Measurements from ENCODE around the gene CBLN2. TPM values are rescaled to one million over a fixed set of nuclear protein-coding genes. Genes with fewer than 3 reads are reported as not detected.

The CBLN2 gene
- total and polyA plus RNA-seq, 2 of the 13 experiments (the other 11 are each of a cell fraction or from before 2014, with no cell fraction given) = not detected

DNA sequence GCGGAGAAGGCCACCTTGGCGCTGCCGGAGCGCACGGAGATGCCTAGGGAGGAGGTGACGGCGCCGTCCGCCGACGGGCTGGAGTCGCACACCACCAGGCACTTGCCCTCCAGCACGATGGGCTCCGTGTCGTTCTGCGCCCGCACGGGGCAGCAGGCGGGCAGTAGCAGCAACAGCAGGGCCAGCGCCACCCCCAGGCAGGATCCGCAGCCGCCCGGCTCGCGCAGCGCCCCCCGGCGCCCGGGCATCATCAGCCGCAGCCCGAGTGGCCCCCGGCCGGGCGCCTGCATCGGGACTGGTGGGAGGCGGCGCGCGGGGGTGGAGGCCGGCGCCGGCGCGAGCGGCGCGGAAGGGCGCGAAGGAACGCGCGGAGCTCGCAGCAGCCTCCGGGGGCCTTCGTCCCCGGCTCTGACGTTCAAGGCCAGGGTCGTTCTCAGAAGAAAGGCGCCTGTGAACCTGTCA, 2.2 kb downstream of the CBLN2 start:
- ATAC-seq (peak; percentile 17; the same call in 1 of the 3 replicates), DNase-seq (ENCODE audit: low spot score) (no peak), FAIRE-seq (no peak)
- H3K27me3 ChIP-seq (ENCODE audit: control insufficient read depth in 1 of 2, insufficient read depth in 2 of 2, low read length in 2 of 2) = peaks cover 1 to 19% of the 10 kb centered on the region in 2 experiments; a peak in 3 of 5 replicates
- H3K36me3 ChIP-seq (replicated peaks in 1 of 2; ENCODE audit: control insufficient read depth in 1 of 2, insufficient read depth in 2 of 2, low read length in 2 of 2) = no peaks in the 10 kb centered on the region
- TF ChIP-seq ZNF777 (CRISPR knock-in tag; IDR thresholded peaks at IDR 0.05) (no peak), KDM4B (CRISPR knock-in tag; IDR thresholded peaks at IDR 0.05) (no peak), EEA1 (CRISPR knock-in tag; IDR thresholded peaks at IDR 0.05; ENCODE audit: borderline replicate concordance) (no peak), SMAD1 (CRISPR knock-in tag; IDR thresholded peaks at IDR 0.05; ENCODE audit: borderline replicate concordance, low read depth) (no peak), KDM5B (CRISPR knock-in tag; IDR thresholded peaks at IDR 0.05; ENCODE audit: borderline replicate concordance) (no peak), KDM1A (CRISPR knock-in tag; IDR thresholded peaks at IDR 0.05) (no peak), ZFP36L1 (CRISPR knock-in tag; IDR thresholded peaks at IDR 0.05) (no peak)
- TF ChIP-seq, protein P1, sequence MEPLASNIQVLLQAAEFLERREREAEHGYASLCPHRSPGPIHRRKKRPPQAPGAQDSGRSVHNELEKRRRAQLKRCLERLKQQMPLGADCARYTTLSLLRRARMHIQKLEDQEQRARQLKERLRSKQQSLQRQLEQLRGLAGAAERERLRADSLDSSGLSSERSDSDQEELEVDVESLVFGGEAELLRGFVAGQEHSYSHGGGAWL (CRISPR knock-in tag; IDR thresholded peaks at IDR 0.05) = no peak
- BruUV-seq (replicated peaks) = no TSS peak
- intact Hi-C loops (cut with micrococcal nuclease; ENCODE audit: unreplicated experiment) (no loop called here), in situ Hi-C loops (cut with HindIII; ENCODE audit: extremely low pct_ligation_motif_present, low pct_unique_long_range_greater_than_20kb) (loop anchor here (10.0 to 25.0 kb wide), 2 partner anchors 1607 to 1755 kb away; no protein-coding TSS in a partner anchor)
- ChIA-PET CTCF (ENCODE audit: low intra/inter-chr PET ratio, low total read pairs) (no interaction called here), POLR2A (no interaction called here)
- H3K27ac ChIP-seq (ENCODE audit: extremely low read length, insufficient read depth, low read length) = no peak overlapping the region
- H3K79me2 ChIP-seq (ENCODE audit: insufficient read depth, low read length) = no peaks in the 10 kb centered on the region
- no peak overlapping the region for H3K4me2 ChIP-seq (ENCODE audit: low read depth, low read length)
- H3K9me3 ChIP-seq (ENCODE audit: low read length) = no peaks in the 10 kb centered on the region
- no peak overlapping the region for H3K9ac ChIP-seq (ENCODE audit: insufficient read depth, low read depth, low read length)
- no peak overlapping the region for H2AFZ ChIP-seq (ENCODE audit: low read length)
- H3K4me3 ChIP-seq (replicated peaks in 1 of 3; ENCODE audit: insufficient read depth in 1 of 3, low read depth in 2 of 3, low read length in 3 of 3) = no peak overlapping the region
- H3K4me1 ChIP-seq (ENCODE audit: insufficient read depth, low read length) = no peaks in the 10 kb centered on the region
- H4K20me1 ChIP-seq (ENCODE audit: insufficient read depth, low read length) = no peaks in the 10 kb centered on the region
- 49% methylated on average over 24 of the region's 59 CpGs for WGBS (ENCODE audit: low lambda C conversion rate)

GRCh38 chr18:72539901-72540300, 4.2 kb downstream of the CBLN2 start:
- Histone ChIP-seq H3K79me2 (ENCODE audit: insufficient read depth, low read length) (no peaks in the 10 kb centered on the region), H3K9me3 (ENCODE audit: low read length) (no peaks in the 10 kb centered on the region), H3K36me3 (replicated peaks in 1 of 2; ENCODE audit: control insufficient read depth in 1 of 2, insufficient read depth in 2 of 2, low read length in 2 of 2) (no peaks in the 10 kb centered on the region), H2AFZ (ENCODE audit: low read length) (no peak overlapping the region), H4K20me1 (ENCODE audit: insufficient read depth, low read length) (no peaks in the 10 kb centered on the region), H3K27ac (ENCODE audit: extremely low read length, insufficient read depth, low read length) (no peak overlapping the region), H3K4me2 (ENCODE audit: low read depth, low read length) (no peak overlapping the region), H3K4me1 (ENCODE audit: insufficient read depth, low read length) (no peaks in the 10 kb centered on the region), H3K4me3 (replicated peaks in 1 of 3; ENCODE audit: insufficient read depth in 1 of 3, low read depth in 2 of 3, low read length in 3 of 3) (no peak overlapping the region), H3K9ac (ENCODE audit: insufficient read depth, low read depth, low read length) (no peak overlapping the region), H3K27me3 (ENCODE audit: control insufficient read depth in 1 of 2, insufficient read depth in 2 of 2, low read length in 2 of 2) (peaks cover 1 to 19% of the 10 kb centered on the region in 2 experiments; a peak in 2 of 5 replicates)
- WGBS (ENCODE audit: low lambda C conversion rate) = 1% methylated on average over 5 of the region's 5 CpGs
- ChIA-PET POLR2A (no interaction called here), CTCF (ENCODE audit: low intra/inter-chr PET ratio, low total read pairs) (no interaction called here)
- DNase-seq (ENCODE audit: low spot score) (no peak), ATAC-seq (no peak), FAIRE-seq (no peak)
- no peak for TF ChIP-seq ZSCAN22 (CRISPR knock-in tag; IDR thresholded peaks at IDR 0.05)
- no peak for TF ChIP-seq ZNF572 (CRISPR knock-in tag; IDR thresholded peaks at IDR 0.05)
- intact Hi-C loops (cut with micrococcal nuclease; ENCODE audit: unreplicated experiment) = no loop called here
- in situ Hi-C loops (cut with HindIII; ENCODE audit: extremely low pct_ligation_motif_present, low pct_unique_long_range_greater_than_20kb) = loop anchor here (10.0 to 25.0 kb wide), 2 partner anchors 1605 to 1753 kb away; no protein-coding TSS in a partner anchor
- BruUV-seq (replicated peaks) = no TSS peak
